Measurements from ENCODE around the gene SPATA31A7.
"Not testable (repeated sequence)": the region's sequence is repeated elsewhere in the genome, so short reads cannot be mapped to it uniquely, and the experiment has no call there.

SPATA31A7 gene

DNA sequence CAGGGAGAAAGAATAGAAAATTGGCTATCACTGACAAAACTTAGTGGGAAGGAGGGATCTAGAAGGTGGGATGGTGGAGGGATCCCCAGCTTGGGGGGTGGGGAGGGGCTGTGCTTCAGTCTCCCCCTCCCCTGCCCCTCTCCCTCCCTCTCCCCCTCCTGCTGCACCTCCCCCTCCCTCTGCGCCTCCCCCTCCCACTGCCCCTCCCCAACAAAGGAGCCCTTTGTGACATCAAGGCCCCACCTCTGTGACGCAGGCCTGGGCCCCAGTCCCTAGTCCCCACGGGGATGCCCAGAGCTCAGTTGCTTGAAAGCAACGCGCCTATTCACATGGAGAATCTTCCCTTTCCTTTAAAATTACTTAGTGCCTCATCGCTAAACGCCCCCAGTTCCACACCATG is at the start of gene SPATA31A7:
TSS of gene SPATA31A7 (plus strand) at position 301 of the 400 bp plus-strand sequence. CDS start at position 330, 29 bp downstream.
- not testable (repeated sequence) for DNase-seq (ENCODE audit: low read depth)

DNA sequence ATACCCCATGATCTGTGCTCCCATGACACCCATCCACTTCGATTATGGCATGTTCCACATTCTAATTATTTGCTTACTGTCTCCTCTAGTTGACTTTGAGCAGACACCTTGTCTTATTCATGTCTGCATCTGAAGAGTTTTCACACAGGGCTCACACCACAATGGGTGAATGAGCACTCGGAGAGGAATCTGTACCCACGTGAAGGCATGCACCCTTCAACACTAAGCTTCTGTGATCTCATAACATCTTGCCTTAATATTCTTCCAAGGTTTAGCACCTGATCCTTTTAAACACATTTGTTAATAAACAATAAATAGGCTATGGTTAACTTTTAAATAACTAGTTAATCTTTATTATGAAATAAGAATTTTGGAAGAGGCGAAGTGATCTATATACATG is 36.6 kb downstream of the SPATA31A7 start:
- DNase-seq (ENCODE audit: low read depth), result not testable (repeated sequence)

Data from non-pigmented ciliary epithelial cell (primary cell).